NB4 (cell line): Measurements from ENCODE around the gene NKD1.

Experiments
- DNase-seq: peaks from one replicate; pipeline ENCODE4 v3.0.0; 2010; ENCODE audit warnings: low read depth
- H3K4me3 ChIP-seq: one replicate; pipeline ENCODE4 v1.5.1; 2011; ENCODE audit warnings: mild to moderate bottlenecking, low read depth, low read length, moderate library complexity
- MYC ChIP-seq: IDR thresholded peaks from 2 replicates; pipeline ENCODE4 v1.6.1; 2011; ENCODE audit warnings: low read depth, low read length
- POLR2A ChIP-seq: IDR thresholded peaks from 2 replicates; pipeline ENCODE4 v1.6.1; 2011; ENCODE audit warnings: mild to moderate bottlenecking; ENCODE audit not compliant: insufficient read length; ENCODE audit errors: extremely low read depth
- TF ChIP-seq, protein P1 (sequence below): IDR thresholded peaks from 2 replicates; pipeline ENCODE4 v1.6.1; 2011; ENCODE audit warnings: low read depth, low read length
- TF ChIP-seq, protein P2 (sequence below): IDR thresholded peaks from one replicate; pipeline ENCODE4 v1.5.1; 2012; ENCODE audit warnings: low read depth, low read length

The NKD1 gene

DNA sequence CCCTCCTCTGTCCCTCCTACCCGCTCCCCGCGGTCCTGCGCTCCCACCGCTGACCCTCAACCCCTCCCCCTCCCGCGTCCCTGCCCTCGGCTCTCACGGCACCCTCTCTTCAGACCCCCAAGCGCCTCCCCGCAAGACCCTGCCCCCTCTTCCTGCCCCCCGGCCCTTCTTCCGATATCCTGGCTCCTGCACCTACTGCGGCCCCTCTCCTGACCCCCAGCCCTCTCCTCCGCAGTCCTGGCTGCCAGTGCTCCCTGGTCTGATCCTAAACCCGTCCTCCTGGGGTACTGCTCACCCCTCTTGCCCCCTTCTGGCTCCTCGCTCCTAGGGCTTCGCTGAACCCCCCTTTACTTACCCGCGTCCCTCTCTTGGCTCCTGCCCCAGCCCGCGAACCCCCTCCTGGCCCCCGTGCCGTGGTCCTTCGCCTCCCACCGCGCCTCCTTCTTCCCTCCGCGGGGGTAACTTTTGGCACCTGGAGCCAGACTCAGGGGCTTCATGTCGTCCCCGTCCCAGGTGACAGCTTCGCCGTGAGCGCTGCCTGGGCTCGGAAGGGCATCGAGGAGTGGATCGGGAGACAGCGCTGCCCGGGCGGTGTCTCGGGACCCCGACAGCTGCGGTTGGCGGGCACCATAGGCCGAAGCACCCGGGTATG lies 839 bp downstream of the NKD1 start:
- DNase-seq, result no peak
- TF ChIP-seq, protein P1, sequence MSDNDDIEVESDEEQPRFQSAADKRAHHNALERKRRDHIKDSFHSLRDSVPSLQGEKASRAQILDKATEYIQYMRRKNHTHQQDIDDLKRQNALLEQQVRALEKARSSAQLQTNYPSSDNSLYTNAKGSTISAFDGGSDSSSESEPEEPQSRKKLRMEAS, result no peak
- no peak for TF ChIP-seq POLR2A
- TF ChIP-seq MYC, result no peak; the same call in 1 of the 2 replicates
- TF ChIP-seq, protein P2, sequence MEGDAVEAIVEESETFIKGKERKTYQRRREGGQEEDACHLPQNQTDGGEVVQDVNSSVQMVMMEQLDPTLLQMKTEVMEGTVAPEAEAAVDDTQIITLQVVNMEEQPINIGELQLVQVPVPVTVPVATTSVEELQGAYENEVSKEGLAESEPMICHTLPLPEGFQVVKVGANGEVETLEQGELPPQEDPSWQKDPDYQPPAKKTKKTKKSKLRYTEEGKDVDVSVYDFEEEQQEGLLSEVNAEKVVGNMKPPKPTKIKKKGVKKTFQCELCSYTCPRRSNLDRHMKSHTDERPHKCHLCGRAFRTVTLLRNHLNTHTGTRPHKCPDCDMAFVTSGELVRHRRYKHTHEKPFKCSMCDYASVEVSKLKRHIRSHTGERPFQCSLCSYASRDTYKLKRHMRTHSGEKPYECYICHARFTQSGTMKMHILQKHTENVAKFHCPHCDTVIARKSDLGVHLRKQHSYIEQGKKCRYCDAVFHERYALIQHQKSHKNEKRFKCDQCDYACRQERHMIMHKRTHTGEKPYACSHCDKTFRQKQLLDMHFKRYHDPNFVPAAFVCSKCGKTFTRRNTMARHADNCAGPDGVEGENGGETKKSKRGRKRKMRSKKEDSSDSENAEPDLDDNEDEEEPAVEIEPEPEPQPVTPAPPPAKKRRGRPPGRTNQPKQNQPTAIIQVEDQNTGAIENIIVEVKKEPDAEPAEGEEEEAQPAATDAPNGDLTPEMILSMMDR, result no peak
- peak overlapping the region; percentile 39 for H3K4me3 ChIP-seq

DNA sequence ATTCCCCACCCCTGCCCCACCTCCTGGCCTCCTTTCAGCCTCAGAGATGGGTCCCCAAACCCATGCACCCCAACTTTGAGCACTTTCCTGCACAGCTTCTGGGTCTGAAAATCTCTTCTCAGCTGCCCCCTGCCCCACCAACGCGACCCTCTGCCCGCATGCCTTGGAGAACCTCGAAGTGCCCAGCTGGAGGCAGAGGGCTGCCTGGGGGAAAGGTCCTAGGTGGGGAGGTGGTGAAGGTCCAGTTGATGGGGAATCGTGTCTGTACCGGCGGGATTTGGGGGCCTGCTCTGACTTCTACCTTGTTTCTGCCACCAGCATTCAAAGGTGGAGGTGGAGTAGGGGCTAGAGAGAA lies 1.3 kb downstream of the NKD1 start:
- TF ChIP-seq, protein P1, result no peak
- no peak overlapping the region for H3K4me3 ChIP-seq
- no peak for DNase-seq

DNA sequence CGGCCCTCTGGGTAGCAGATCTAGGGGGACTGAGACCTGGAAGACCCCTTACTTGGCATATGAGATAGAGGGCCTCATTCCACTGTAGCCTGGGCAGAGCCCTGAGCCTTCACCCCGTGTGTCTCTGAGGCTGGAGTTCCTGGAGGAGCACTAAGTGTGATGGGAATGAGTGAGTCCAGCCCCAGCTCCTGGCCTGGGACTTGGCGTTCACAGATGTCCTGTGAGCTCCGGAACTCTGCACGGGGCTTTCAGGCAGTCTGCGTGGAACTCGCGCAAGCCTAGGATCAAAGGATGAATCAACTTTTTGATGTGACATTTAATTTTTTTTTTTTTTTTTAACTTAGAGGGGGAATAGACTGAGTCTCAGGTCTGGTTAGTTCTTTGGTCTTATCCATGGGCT lies 1.8 kb downstream of the NKD1 start:
- DNase-seq, result no peak
- no peak overlapping the region for H3K4me3 ChIP-seq
- TF ChIP-seq POLR2A (no peak), MYC (no peak)
- TF ChIP-seq, protein P2, result no peak
- TF ChIP-seq, protein P1, result no peak

DNA sequence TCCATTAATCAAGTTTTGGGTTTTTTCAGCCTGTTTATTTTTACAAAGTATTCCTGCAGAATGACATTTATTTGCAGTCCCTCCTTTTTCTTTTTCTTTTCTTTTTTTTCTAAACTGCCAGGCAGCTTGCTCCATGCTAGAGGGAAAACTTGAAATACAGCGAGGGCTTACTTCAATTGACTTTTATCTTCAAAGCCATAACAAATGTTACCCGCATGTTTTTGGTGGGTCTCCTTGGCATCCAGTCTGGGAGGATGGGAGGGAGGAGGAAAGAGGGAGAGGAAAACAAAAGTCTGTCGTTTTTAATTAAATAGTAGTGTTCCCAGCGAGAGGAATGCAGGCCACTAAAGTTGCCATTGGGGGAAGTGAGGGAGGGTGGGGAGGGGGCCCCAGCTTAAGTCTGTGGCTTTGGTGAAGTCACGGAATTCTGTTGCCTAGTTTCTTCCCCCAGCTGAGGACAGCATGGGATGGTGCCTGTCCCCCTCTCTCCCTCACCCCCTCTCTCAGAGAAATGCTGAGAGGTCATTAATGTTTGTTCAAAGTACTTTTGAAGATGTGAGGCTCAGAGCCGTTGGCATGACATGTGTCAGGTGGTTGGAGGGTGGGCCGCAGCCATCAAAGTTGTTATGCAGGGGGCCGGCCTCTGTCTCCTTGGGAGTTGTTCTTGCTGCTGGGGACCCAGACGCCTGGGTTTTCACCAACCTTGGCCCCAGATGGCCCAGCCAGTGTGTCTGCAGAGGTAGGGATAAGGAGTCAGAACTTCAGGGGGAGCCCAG lies 2.9 kb downstream of the NKD1 start:
- DNase-seq, result no peak
- TF ChIP-seq MYC, result no peak
- TF ChIP-seq, protein P2, result no peak
- TF ChIP-seq, protein P1, result no peak
- no peak for TF ChIP-seq POLR2A
- H3K4me3 ChIP-seq, result no peak overlapping the region

DNA sequence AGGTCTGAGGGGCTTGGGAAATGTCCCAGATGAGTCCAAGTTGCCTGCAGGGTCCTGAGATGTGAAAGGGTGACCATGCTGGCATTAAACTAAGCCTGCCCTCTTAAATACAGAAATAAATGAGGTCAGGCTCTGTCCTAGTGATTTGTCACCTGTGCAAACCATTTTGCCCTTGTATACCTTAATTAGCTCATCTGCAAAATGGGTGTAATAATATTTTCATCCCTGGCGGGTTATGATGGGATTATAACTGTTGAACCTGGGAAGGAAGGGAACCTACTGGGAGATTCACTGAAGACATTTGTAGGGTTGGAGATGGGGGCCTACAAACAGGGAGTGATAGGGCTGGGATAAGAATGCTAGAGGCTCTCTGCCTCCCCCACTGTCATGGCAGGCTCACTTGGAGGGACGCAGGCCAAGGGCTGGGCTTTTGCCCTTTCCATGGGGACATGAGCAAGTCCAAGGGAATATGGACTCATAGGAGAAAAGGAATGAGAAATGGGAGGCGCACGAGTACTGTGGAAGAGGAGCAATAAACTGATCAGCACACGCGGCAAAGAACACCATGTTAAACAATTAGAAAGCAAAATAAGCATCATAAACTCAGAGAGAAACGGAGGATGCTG lies 4.4 kb downstream of the NKD1 start:
- no peak for TF ChIP-seq POLR2A
- no peak for TF ChIP-seq MYC
- TF ChIP-seq, protein P1, result no peak
- TF ChIP-seq, protein P2, result no peak

DNA sequence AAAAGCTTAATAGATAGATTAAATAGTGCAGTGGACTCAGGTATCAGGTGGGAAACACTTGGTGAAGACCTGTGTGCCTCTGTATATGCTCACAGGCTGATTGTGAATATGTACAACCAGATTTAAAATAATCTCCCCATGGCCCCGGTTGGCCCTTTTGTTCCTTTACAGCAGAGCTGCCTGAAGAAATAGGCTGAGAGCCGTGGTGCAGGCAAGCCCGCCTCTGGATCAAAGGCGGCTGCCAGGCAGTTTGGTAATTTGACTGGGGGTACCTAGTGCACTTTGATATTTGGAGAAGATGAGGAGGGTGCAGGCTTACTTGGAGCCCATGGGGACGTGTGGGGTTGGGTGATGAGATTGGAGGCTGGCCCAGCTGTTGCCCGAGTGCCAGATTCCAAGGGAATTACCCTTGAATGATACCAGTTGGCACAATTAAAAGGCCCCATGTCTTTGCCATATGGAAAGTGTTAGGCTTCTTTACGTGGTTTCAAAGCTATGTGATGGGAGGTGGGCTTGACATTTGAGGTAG lies 5.0 kb downstream of the NKD1 start:
- no peak overlapping the region for H3K4me3 ChIP-seq
- no peak for DNase-seq
- TF ChIP-seq POLR2A (no peak), MYC (no peak)
- TF ChIP-seq, protein P1, result no peak
- TF ChIP-seq, protein P2, result no peak

More for the DNA sequence above, 4.4 kb downstream of the NKD1 start:
- H3K4me3 ChIP-seq, result no peak overlapping the region
- no peak for DNase-seq
